ENCODE results near the gene GLRX5.

DNA sequence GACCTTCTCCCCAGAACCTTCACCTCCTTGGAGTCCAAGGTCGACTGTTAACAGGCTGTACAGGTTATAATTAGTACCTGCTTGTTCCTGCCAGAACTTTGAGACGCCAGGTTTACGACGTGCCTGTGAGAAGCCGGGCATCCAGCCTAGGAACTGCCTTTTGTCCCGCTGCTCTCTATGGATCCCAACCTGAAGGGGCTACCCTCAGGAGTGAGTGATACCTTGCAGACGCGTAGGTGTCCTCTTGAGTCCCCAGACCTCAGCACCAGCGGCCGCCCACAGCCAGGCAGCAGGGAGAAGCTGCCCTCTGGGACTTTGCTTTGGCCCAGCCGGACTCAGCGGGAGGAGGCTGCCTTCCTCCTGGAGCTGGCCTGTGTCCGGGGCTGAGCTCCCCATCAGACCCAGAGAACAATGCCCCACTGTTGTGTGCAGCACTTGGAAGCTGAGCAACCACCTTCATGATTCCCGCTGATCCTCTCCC, 34.6 kb upstream of the GLRX5 start:
- TF ChIP-seq, protein P1, sequence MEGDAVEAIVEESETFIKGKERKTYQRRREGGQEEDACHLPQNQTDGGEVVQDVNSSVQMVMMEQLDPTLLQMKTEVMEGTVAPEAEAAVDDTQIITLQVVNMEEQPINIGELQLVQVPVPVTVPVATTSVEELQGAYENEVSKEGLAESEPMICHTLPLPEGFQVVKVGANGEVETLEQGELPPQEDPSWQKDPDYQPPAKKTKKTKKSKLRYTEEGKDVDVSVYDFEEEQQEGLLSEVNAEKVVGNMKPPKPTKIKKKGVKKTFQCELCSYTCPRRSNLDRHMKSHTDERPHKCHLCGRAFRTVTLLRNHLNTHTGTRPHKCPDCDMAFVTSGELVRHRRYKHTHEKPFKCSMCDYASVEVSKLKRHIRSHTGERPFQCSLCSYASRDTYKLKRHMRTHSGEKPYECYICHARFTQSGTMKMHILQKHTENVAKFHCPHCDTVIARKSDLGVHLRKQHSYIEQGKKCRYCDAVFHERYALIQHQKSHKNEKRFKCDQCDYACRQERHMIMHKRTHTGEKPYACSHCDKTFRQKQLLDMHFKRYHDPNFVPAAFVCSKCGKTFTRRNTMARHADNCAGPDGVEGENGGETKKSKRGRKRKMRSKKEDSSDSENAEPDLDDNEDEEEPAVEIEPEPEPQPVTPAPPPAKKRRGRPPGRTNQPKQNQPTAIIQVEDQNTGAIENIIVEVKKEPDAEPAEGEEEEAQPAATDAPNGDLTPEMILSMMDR (conservative IDR thresholded peaks at IDR 0.05 in 1 of 2, IDR thresholded peaks at IDR 0.05 in 1 of 2; ENCODE audit: extremely low read depth in 1 of 2, insufficient read depth in 1 of 2, low read depth in 1 of 2, low read length in 2 of 2) = no peak
- no peak for TF ChIP-seq EZH2 (IDR thresholded peaks at IDR 0.05; ENCODE audit: borderline replicate concordance, low read length)

Measured in mammary epithelial cell (primary cell).